Transverse colon (tissue), 4 donors: Measurements from ENCODE around the gene NDUFS7. TPM values are rescaled to one million over a fixed set of nuclear protein-coding genes. Genes with fewer than 3 reads are reported as not detected.
A peak's percentile ranks its signal among the peaks of the same experiment; 100 is the strongest.

ENCODE experiments used
- DNase-seq: peaks from one replicate; pipeline ENCODE4 v3.0.0-alpha.2; 2019
- H3K27ac ChIP-seq, 4 donors: fragments of 200-600 bp; sonication (generic); 2 replicates each; pipeline ENCODE4 v1.5.1; 2016 to 2018; ENCODE audit warnings: inconsistent platforms in 4 of 4
- H3K27me3 ChIP-seq: fragments of 200-600 bp; sonication (generic); 2 replicates; pipeline ENCODE4 v1.5.1; 2017; ENCODE audit warnings: inconsistent platforms
- H3K36me3 ChIP-seq, 4 donors: fragments of 200-600 bp; sonication (generic); 2 replicates each; pipeline ENCODE4 v1.5.1; 2017 to 2019; ENCODE audit warnings: inconsistent platforms in 4 of 4
- H3K4me1 ChIP-seq, 4 donors: fragments of 200-600 bp; sonication (generic); 2 replicates each; pipeline ENCODE4 v1.5.1; 2017 to 2020; ENCODE audit warnings: inconsistent platforms in 4 of 4
- H3K4me3 ChIP-seq, 4 donors: fragments of 200-600 bp; sonication (generic); 1 replicate in 1 of 4; 2 replicates in 3 of 4; pipeline versions ENCODE4 v1.5.1 to v1.6.1; 2017 to 2019; ENCODE audit warnings: inconsistent platforms in 4 of 4
- H3K9me3 ChIP-seq, 2 donors: fragments of 200-600 bp; sonication (generic); 2 replicates each; pipeline ENCODE4 v1.5.1; 2017 to 2019; ENCODE audit warnings: inconsistent platforms in 2 of 2
- EP300 ChIP-seq: sonication (generic); formaldehyde crosslinking; IDR thresholded peaks from one replicate; pipeline ENCODE4 v1.6.1; 2017; ENCODE audit warnings: antibody characterized with exemption, low read depth
- POLR2A ChIP-seq: fragments of 450-650 bp; IDR thresholded peaks from one replicate; pipeline ENCODE4 v1.6.1; 2016; ENCODE audit warnings: antibody characterized with exemption, mild to moderate bottlenecking, moderate library complexity
- POLR2AphosphoS5 ChIP-seq, 3 donors: sonication (generic); formaldehyde crosslinking; IDR thresholded peaks; one replicate each; pipeline ENCODE4 v1.6.1; 2016; ENCODE audit warnings: antibody characterized with exemption in 3 of 3
- WGBS, 2 donors: methylation state at CpG; one replicate each; pipeline ENCODE4 v1.1.5; 2018; ENCODE audit warnings: low coverage in 1 of 2; 5-methylcytosine and 5-hydroxymethylcytosine counted together
- in situ Hi-C, 4 donors: fragments of 200-750 bp; cut with MboI; loops; one replicate each; pipeline versions ENCODE4 v1.15.0 to v1.15.1; 2017; ENCODE audit warnings: low sequenced_read_pairs in 3 of 4, low pct_ligation_motif_present in 1 of 4, low pct_unique_long_range_greater_than_20kb in 1 of 4
- intact Hi-C: fragments of 100-400 bp; cut with DNase I; formaldehyde crosslinking; loops from one replicate; pipeline ENCODE4 v1.15.1; 2023; ENCODE audit warnings: low total_unique reads
- total RNA-seq, 4 donors: library from RNA; depleted of rRNA; stranded (reverse); fragments of >200 nt; gene quantifications; one replicate each; pipeline ENCODE4 v1.1.0, GENCODE V29; 2016
- TF ChIP-seq, protein P1 (sequence below), 5 experiments: fragments of 200-600 bp in 3 of 5; fragments of 450-650 bp in 2 of 5; sonication (generic) in 3 of 5; IDR thresholded peaks; 1 replicate in 2 of 5; 2 replicates in 3 of 5; pipeline ENCODE4 v1.5.1; 2016 to 2017; ENCODE audit warnings: antibody characterized with exemption in 5 of 5, inconsistent platforms in 3 of 5, mild to moderate bottlenecking in 2 of 5, moderate library complexity in 1 of 5

NDUFS7 gene
- total RNA-seq, 4 donors from 2014 or later, result 32.2 to 196 (median 156) TPM

- no peaks in the 10 kb centered on the region for H3K9me3 ChIP-seq
- in situ Hi-C loops, result loop anchor here in 2 of 4 donors (25.0 kb wide), 1 partner anchor 112 kb away; the partner anchor contains the start of genes EFNA2 (in 2 of the 2) and FAM174C (in 2 of the 2)
- no peak overlapping the region for H3K27ac ChIP-seq
- no peak overlapping the region for H3K4me3 ChIP-seq
- peaks cover 48% of the 10 kb centered on the region for H3K27me3 ChIP-seq
- intact Hi-C loops, result no loop called here
- TF ChIP-seq, protein P1, sequence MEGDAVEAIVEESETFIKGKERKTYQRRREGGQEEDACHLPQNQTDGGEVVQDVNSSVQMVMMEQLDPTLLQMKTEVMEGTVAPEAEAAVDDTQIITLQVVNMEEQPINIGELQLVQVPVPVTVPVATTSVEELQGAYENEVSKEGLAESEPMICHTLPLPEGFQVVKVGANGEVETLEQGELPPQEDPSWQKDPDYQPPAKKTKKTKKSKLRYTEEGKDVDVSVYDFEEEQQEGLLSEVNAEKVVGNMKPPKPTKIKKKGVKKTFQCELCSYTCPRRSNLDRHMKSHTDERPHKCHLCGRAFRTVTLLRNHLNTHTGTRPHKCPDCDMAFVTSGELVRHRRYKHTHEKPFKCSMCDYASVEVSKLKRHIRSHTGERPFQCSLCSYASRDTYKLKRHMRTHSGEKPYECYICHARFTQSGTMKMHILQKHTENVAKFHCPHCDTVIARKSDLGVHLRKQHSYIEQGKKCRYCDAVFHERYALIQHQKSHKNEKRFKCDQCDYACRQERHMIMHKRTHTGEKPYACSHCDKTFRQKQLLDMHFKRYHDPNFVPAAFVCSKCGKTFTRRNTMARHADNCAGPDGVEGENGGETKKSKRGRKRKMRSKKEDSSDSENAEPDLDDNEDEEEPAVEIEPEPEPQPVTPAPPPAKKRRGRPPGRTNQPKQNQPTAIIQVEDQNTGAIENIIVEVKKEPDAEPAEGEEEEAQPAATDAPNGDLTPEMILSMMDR (IDR thresholded peaks at IDR 0.05), result no peak
- no peak for TF ChIP-seq POLR2AphosphoS5 (IDR thresholded peaks at IDR 0.05)
- no peak for TF ChIP-seq POLR2A
- no peak for TF ChIP-seq EP300
- no peak for DNase-seq
- no peaks in the 10 kb centered on the region for H3K36me3 ChIP-seq
- peaks cover 16 to 34% (median 25%) of the 10 kb centered on the region in 4 donors for H3K4me1 ChIP-seq
- 40 to 82% methylated on average over 1 to 19 of the region's 19 CpGs for WGBS, 2 donors
Measured at GRCh38 chr19:1399079-1399478, 15.4 kb downstream of the NDUFS7 start.

- no peak for TF ChIP-seq POLR2A
- TF ChIP-seq POLR2AphosphoS5 (IDR thresholded peaks at IDR 0.05), result no peak
- TF ChIP-seq, protein P1 (IDR thresholded peaks at IDR 0.05), result no peak
- no peak for TF ChIP-seq EP300
- peaks cover 49% of the 10 kb centered on the region for H3K27me3 ChIP-seq
- in situ Hi-C loops, result loop anchor here in 2 of 4 donors (25.0 kb wide), 1 partner anchor 112 kb away; the partner anchor contains the start of genes EFNA2 (in 2 of the 2) and FAM174C (in 2 of the 2)
- no peak for DNase-seq
- H3K4me1 ChIP-seq, result peaks cover 16 to 34% (median 25%) of the 10 kb centered on the region in 4 donors
- intact Hi-C loops, result loop anchor here (10.0 kb wide), 1 partner anchor 115 kb away; the partner anchor contains the start of gene EFNA2
- H3K36me3 ChIP-seq, result no peaks in the 10 kb centered on the region
- WGBS, 2 donors, result 93% methylated on average over 15 of the region's 15 CpGs; no CpG with 5 or more reads in 1 of the 2 donors
- H3K4me3 ChIP-seq, result no peak overlapping the region
- H3K27ac ChIP-seq, result no peak overlapping the region
- H3K9me3 ChIP-seq, result no peaks in the 10 kb centered on the region
Measured at GRCh38 chr19:1399745-1400144, 16.0 kb downstream of the NDUFS7 start.

GRCh38 chr19:1400281-1401137, 16.8 kb downstream of the NDUFS7 start:
- intact Hi-C loops (loop anchor here (10.0 kb wide), 1 partner anchor 116 kb away; the partner anchor contains the start of gene EFNA2), in situ Hi-C loops (no loop called here)
- Histone ChIP-seq H3K4me3 (peak overlapping the region; percentile 30 to 59 (median 44)), H3K27ac (peak overlapping the region in 1 of 4 donors; percentile 25), H3K27me3 (peaks cover 49% of the 10 kb centered on the region), H3K9me3 (no peaks in the 10 kb centered on the region), H3K36me3 (no peaks in the 10 kb centered on the region), H3K4me1 (peaks cover 16 to 34% (median 25%) of the 10 kb centered on the region in 4 donors)
- TF ChIP-seq, protein P1 (IDR thresholded peaks at IDR 0.05), result no peak
- TF ChIP-seq POLR2AphosphoS5 (IDR thresholded peaks at IDR 0.05) (no peak), POLR2A (no peak), EP300 (no peak)
- DNase-seq, result no peak
- WGBS, 2 donors, result 19 to 60% methylated on average over 1 to 31 of the region's 36 CpGs

DNA sequence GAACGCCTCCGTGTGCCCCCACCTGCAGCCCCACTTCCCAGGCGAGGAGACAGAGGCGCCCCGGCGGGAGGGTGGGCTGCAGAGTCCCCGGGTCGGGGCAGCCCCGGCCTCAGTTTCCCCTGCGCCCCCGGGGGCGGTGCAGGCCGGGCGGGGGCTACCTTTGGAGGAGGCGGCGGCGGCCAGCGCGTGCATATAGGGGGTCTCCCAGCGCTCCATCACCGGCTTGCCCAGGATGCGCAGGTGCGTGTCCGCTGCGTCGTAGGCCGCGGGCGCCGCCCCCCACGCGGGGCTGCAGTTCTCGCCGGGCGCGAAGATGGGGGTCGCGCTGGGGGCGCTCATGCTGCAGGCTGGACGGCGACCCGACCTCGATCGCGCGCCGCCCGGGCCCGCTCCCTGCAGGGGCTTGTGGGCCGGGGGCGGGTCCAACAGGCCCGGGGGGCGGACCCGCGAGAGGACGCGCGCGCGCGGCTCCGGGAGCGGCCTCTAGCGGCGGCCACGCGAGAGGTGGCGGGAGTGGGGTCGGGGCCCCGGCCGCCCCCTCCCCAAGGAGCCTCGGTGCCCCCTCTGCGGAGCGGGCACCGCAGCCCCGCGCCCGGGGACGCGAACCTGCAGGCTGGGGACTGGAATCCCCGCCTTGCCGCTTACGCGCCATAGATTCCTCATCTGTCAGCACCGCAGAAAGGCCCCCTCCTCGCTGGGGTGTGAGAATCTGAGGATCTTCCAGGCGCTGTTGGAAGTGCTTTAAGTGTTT, 17.6 kb downstream of the NDUFS7 start, which contains the start of gene GAMT:
Gene GAMT, minus strand, starts transcription at position 405 of the 751 bp plus-strand sequence. Its CDS starts 66 bp downstream, at position 339.
- no peaks in the 10 kb centered on the region for H3K36me3 ChIP-seq
- peak within 1 kb of the TSS in 1 of 4 donors; percentile 25 for H3K27ac ChIP-seq
- intact Hi-C loops (loop anchor here (10.0 kb wide), 1 partner anchor 117 kb away; the partner anchor contains the start of gene EFNA2), in situ Hi-C loops (no loop called here)
- H3K9me3 ChIP-seq, result no peaks in the 10 kb centered on the region
- peak within 1 kb of the TSS; percentile 30 to 59 (median 44) for H3K4me3 ChIP-seq
- WGBS, 2 donors, result 0% methylated on average over 40 of the region's 87 CpGs; no CpG with 5 or more reads in 1 of the 2 donors
- TF ChIP-seq POLR2A, result no peak
- TF ChIP-seq, protein P1 (IDR thresholded peaks at IDR 0.05), result peak in 4 of 5 experiments; percentile 12 to 46 (median 30)
- peaks cover 49% of the 10 kb centered on the region for H3K27me3 ChIP-seq
- DNase-seq, result peak; percentile 52
- peaks cover 14 to 32% (median 23%) of the 10 kb centered on the region in 4 donors for H3K4me1 ChIP-seq
